Choroid plexus epithelial cell (primary cell): ENCODE results near the gene PAPSS1.
A peak's percentile ranks its signal among the peaks of the same experiment; 100 is the strongest.

ENCODE experiments used
- DNase-seq: peaks from one replicate; pipeline ENCODE4 v3.0.0-alpha.2; 2010; ENCODE audit warnings: low read depth
- H3K4me3 ChIP-seq: 2 replicates; pipeline ENCODE4 v1.5.1; 2011; ENCODE audit warnings: low read depth, mild to moderate bottlenecking, control low read depth, low read length, moderate library complexity
- CTCF ChIP-seq: conservative IDR thresholded peaks from 2 replicates; pipeline ENCODE4 v1.5.1; 2011; ENCODE audit warnings: low read depth, mild to moderate bottlenecking, control low read depth, inconsistent platforms, low read length, moderate library complexity

Gene PAPSS1

GRCh38 chr4:107711831-107712230 lies 8.2 kb downstream of the PAPSS1 start:
- TF ChIP-seq CTCF, result no peak
- H3K4me3 ChIP-seq, result no peak overlapping the region
- no peak for DNase-seq

GRCh38 chr4:107710493-107711459 lies 9.3 kb downstream of the PAPSS1 start:
- no peak for TF ChIP-seq CTCF
- no peak for DNase-seq
- no peak overlapping the region for H3K4me3 ChIP-seq

- peak; percentile 21 for DNase-seq
- no peak for TF ChIP-seq CTCF
- H3K4me3 ChIP-seq, result no peak overlapping the region
Measured at GRCh38 chr4:107709916-107710315, 10.1 kb downstream of the PAPSS1 start.

- no peak for TF ChIP-seq CTCF
- H3K4me3 ChIP-seq, result no peak overlapping the region
- DNase-seq, result no peak
Measured at GRCh38 chr4:107708225-107708624, 11.8 kb downstream of the PAPSS1 start.

GRCh38 chr4:107705742-107706556 lies 14.1 kb downstream of the PAPSS1 start:
- DNase-seq, result no peak
- no peak for TF ChIP-seq CTCF
- no peak overlapping the region for H3K4me3 ChIP-seq

- TF ChIP-seq CTCF, result no peak
- no peak overlapping the region for H3K4me3 ChIP-seq
- no peak for DNase-seq
Measured at GRCh38 chr4:107701565-107701964, 18.5 kb downstream of the PAPSS1 start.
